ENCODE data around the gene STARD8. TPM values are rescaled to one million over a fixed set of nuclear protein-coding genes. Genes with fewer than 3 reads are reported as not detected.
"Not testable (repeated sequence)": the region's sequence is repeated elsewhere in the genome, so short reads cannot be mapped to it uniquely, and the experiment has no call there.

STARD8 gene
- total RNA-seq, 2 experiments from 2014 or later, result 0.07 to 0.10 TPM

GRCh38 chrX:68640661-68641060 is 6.8 kb upstream of the STARD8 start:
- H3K4me3 Mint-ChIP-seq, result no peak overlapping the region
- H3K4me1 Mint-ChIP-seq (ENCODE audit: low read depth), result no peaks in the 10 kb centered on the region
- no peak for DNase-seq
- no peaks in the 10 kb centered on the region for H3K27me3 Mint-ChIP-seq (ENCODE audit: low read depth)
- CTCF ChIA-PET, result no interaction called here
- no peak overlapping the region for H3K27ac Mint-ChIP-seq
- no peaks in the 10 kb centered on the region for H3K9me3 Mint-ChIP-seq
- H3K36me3 Mint-ChIP-seq (ENCODE audit: low read depth), result no peaks in the 10 kb centered on the region
- intact Hi-C loops (cut with micrococcal nuclease), result no loop called here

- no peak overlapping the region for H3K4me3 Mint-ChIP-seq
- intact Hi-C loops (cut with micrococcal nuclease), result no loop called here
- H3K27ac Mint-ChIP-seq, result no peak overlapping the region
- H3K4me1 Mint-ChIP-seq (ENCODE audit: low read depth), result no peaks in the 10 kb centered on the region
- no peaks in the 10 kb centered on the region for H3K36me3 Mint-ChIP-seq (ENCODE audit: low read depth)
- peaks cover 5% of the 10 kb centered on the region for H3K27me3 Mint-ChIP-seq (ENCODE audit: low read depth)
- no peaks in the 10 kb centered on the region for H3K9me3 Mint-ChIP-seq
- no peak for DNase-seq
- CTCF ChIA-PET, result no interaction called here
Measured at GRCh38 chrX:68644861-68645260, 2.6 kb upstream of the STARD8 start.

- DNase-seq, result no peak
- Mint-ChIP-seq H3K27me3 (ENCODE audit: low read depth) (peaks cover 5% of the 10 kb centered on the region), H3K27ac (no peak overlapping the region), H3K4me1 (ENCODE audit: low read depth) (no peaks in the 10 kb centered on the region), H3K9me3 (no peaks in the 10 kb centered on the region), H3K4me3 (no peak overlapping the region), H3K36me3 (ENCODE audit: low read depth) (no peaks in the 10 kb centered on the region)
- intact Hi-C loops (cut with micrococcal nuclease), result no loop called here
- CTCF ChIA-PET, result no interaction called here
Measured at GRCh38 chrX:68646421-68646820, 1.0 kb upstream of the STARD8 start.

GRCh38 chrX:68648960-68649359 is 1.5 kb downstream of the STARD8 start:
- intact Hi-C loops (cut with micrococcal nuclease), result no loop called here
- Mint-ChIP-seq H3K4me1 (ENCODE audit: low read depth) (no peaks in the 10 kb centered on the region), H3K27me3 (ENCODE audit: low read depth) (peaks cover 5% of the 10 kb centered on the region), H3K36me3 (ENCODE audit: low read depth) (no peaks in the 10 kb centered on the region), H3K4me3 (no peak overlapping the region), H3K9me3 (no peaks in the 10 kb centered on the region), H3K27ac (no peak overlapping the region)
- no peak for DNase-seq
- CTCF ChIA-PET, result no interaction called here

- no peaks in the 10 kb centered on the region for H3K4me1 Mint-ChIP-seq (ENCODE audit: low read depth)
- intact Hi-C loops (cut with micrococcal nuclease), result no loop called here
- H3K36me3 Mint-ChIP-seq (ENCODE audit: low read depth), result no peaks in the 10 kb centered on the region
- CTCF ChIA-PET, result no interaction called here
- no peak for DNase-seq
- no peaks in the 10 kb centered on the region for H3K9me3 Mint-ChIP-seq
- H3K27me3 Mint-ChIP-seq (ENCODE audit: low read depth), result peaks cover 5% of the 10 kb centered on the region
- no peak overlapping the region for H3K4me3 Mint-ChIP-seq
- no peak overlapping the region for H3K27ac Mint-ChIP-seq
Measured at GRCh38 chrX:68650491-68650890, 3.0 kb downstream of the STARD8 start.

GRCh38 chrX:68651110-68651509 is 3.6 kb downstream of the STARD8 start:
- Mint-ChIP-seq H3K27ac (no peak overlapping the region), H3K9me3 (no peaks in the 10 kb centered on the region)
- DNase-seq, result no peak

GRCh38 chrX:68652326-68653170 is 5.1 kb downstream of the STARD8 start:
- intact Hi-C loops (cut with micrococcal nuclease), result no loop called here
- Mint-ChIP-seq H3K27ac (no peak overlapping the region), H3K4me1 (ENCODE audit: low read depth) (no peaks in the 10 kb centered on the region), H3K27me3 (ENCODE audit: low read depth) (peaks cover 5% of the 10 kb centered on the region), H3K36me3 (ENCODE audit: low read depth) (no peaks in the 10 kb centered on the region), H3K4me3 (no peak overlapping the region), H3K9me3 (no peaks in the 10 kb centered on the region)
- DNase-seq, result no peak
- CTCF ChIA-PET, result no interaction called here

More at GRCh38 chrX:68651110-68651509, 3.6 kb downstream of the STARD8 start:
- H3K4me3 Mint-ChIP-seq, result no peak overlapping the region
- CTCF ChIA-PET, result no interaction called here
- H3K27me3 Mint-ChIP-seq (ENCODE audit: low read depth), result peaks cover 5% of the 10 kb centered on the region
- no peaks in the 10 kb centered on the region for H3K4me1 Mint-ChIP-seq (ENCODE audit: low read depth)
- no peaks in the 10 kb centered on the region for H3K36me3 Mint-ChIP-seq (ENCODE audit: low read depth)
- intact Hi-C loops (cut with micrococcal nuclease), result no loop called here

- Mint-ChIP-seq H3K36me3 (ENCODE audit: low read depth) (no peaks in the 10 kb centered on the region), H3K27me3 (ENCODE audit: low read depth) (no peaks in the 10 kb centered on the region), H3K9me3 (no peaks in the 10 kb centered on the region), H3K27ac (no peak overlapping the region), H3K4me3 (no peak overlapping the region), H3K4me1 (ENCODE audit: low read depth) (no peaks in the 10 kb centered on the region)
- intact Hi-C loops (cut with micrococcal nuclease), result no loop called here
- CTCF ChIA-PET, result no interaction called here
- no peak for DNase-seq
Measured at GRCh38 chrX:68654693-68655092, 7.2 kb downstream of the STARD8 start.

- CTCF ChIA-PET; H3K27me3 Mint-ChIP-seq (ENCODE audit: low read depth); H3K27ac Mint-ChIP-seq; H3K9me3 Mint-ChIP-seq; H3K36me3 Mint-ChIP-seq (ENCODE audit: low read depth); intact Hi-C loops (cut with micrococcal nuclease); H3K4me3 Mint-ChIP-seq; DNase-seq; H3K4me1 Mint-ChIP-seq (ENCODE audit: low read depth): not testable (repeated sequence)
Measured at GRCh38 chrX:68656473-68656872, 9.0 kb downstream of the STARD8 start.

GRCh38 chrX:68658530-68658929 is 11.1 kb downstream of the STARD8 start:
- H3K9me3 Mint-ChIP-seq, result no peaks in the 10 kb centered on the region
- intact Hi-C loops (cut with micrococcal nuclease), result no loop called here
- CTCF ChIA-PET, result no interaction called here

GRCh38 chrX:68659385-68659784 is 11.9 kb downstream of the STARD8 start:
- Mint-ChIP-seq H3K27ac (no peak overlapping the region), H3K4me3 (no peak overlapping the region), H3K36me3 (ENCODE audit: low read depth) (no peaks in the 10 kb centered on the region), H3K9me3 (no peaks in the 10 kb centered on the region), H3K4me1 (ENCODE audit: low read depth) (no peaks in the 10 kb centered on the region), H3K27me3 (ENCODE audit: low read depth) (no peaks in the 10 kb centered on the region)
- CTCF ChIA-PET, result no interaction called here
- intact Hi-C loops (cut with micrococcal nuclease), result no loop called here
- DNase-seq, result no peak

More at GRCh38 chrX:68658530-68658929, 11.1 kb downstream of the STARD8 start:
- Mint-ChIP-seq H3K36me3 (ENCODE audit: low read depth) (no peaks in the 10 kb centered on the region), H3K27ac (no peak overlapping the region), H3K4me3 (no peak overlapping the region), H3K27me3 (ENCODE audit: low read depth) (no peaks in the 10 kb centered on the region), H3K4me1 (ENCODE audit: low read depth) (no peaks in the 10 kb centered on the region)
- DNase-seq, result no peak

GRCh38 chrX:68659786-68660185 is 12.3 kb downstream of the STARD8 start:
- no peaks in the 10 kb centered on the region for H3K9me3 Mint-ChIP-seq
- intact Hi-C loops (cut with micrococcal nuclease), result no loop called here
- H3K36me3 Mint-ChIP-seq (ENCODE audit: low read depth), result no peaks in the 10 kb centered on the region
- H3K4me1 Mint-ChIP-seq (ENCODE audit: low read depth), result no peaks in the 10 kb centered on the region
- H3K27ac Mint-ChIP-seq, result no peak overlapping the region
- no peaks in the 10 kb centered on the region for H3K27me3 Mint-ChIP-seq (ENCODE audit: low read depth)
- no peak for DNase-seq
- no peak overlapping the region for H3K4me3 Mint-ChIP-seq
- CTCF ChIA-PET, result no interaction called here

- H3K4me3 Mint-ChIP-seq, result no peak overlapping the region
- no peak overlapping the region for H3K27ac Mint-ChIP-seq
- no peaks in the 10 kb centered on the region for H3K36me3 Mint-ChIP-seq (ENCODE audit: low read depth)
- no peaks in the 10 kb centered on the region for H3K9me3 Mint-ChIP-seq
- CTCF ChIA-PET, result no interaction called here
- DNase-seq, result no peak
- H3K4me1 Mint-ChIP-seq (ENCODE audit: low read depth), result no peaks in the 10 kb centered on the region
- intact Hi-C loops (cut with micrococcal nuclease), result no loop called here
- H3K27me3 Mint-ChIP-seq (ENCODE audit: low read depth), result no peaks in the 10 kb centered on the region
Measured at GRCh38 chrX:68660746-68661145, 13.3 kb downstream of the STARD8 start.
